Osteoblast (primary cell): ENCODE results near the gene TRMT112. TPM values are rescaled to one million over a fixed set of nuclear protein-coding genes. Genes with fewer than 3 reads are reported as not detected.
A peak's percentile ranks its signal among the peaks of the same experiment; 100 is the strongest.

ENCODE experiments used
- DNase-seq: peaks from one replicate; pipeline ENCODE4 v3.0.0; 2011; ENCODE audit warnings: low spot score, mixed read lengths; ENCODE audit not compliant: insufficient read length; ENCODE audit errors: missing footprints
- H2AFZ ChIP-seq: 2 replicates; pipeline ENCODE4 v1.6.0; 2011; ENCODE audit warnings: mild to moderate bottlenecking, low read length
- H3K27ac ChIP-seq: 2 replicates; pipeline ENCODE4 v1.5.1; 2011; ENCODE audit warnings: mild to moderate bottlenecking, low read depth, low read length, moderate library complexity
- H3K27me3 ChIP-seq: 2 replicates; pipeline ENCODE4 v1.6.0; 2012; ENCODE audit warnings: mild to moderate bottlenecking, control low read depth, inconsistent platforms, low read length, moderate library complexity; ENCODE audit not compliant: insufficient read depth
- H3K36me3 ChIP-seq: 2 replicates; pipeline ENCODE4 v1.5.1; 2011; ENCODE audit warnings: mild to moderate bottlenecking, low read length, control low read depth, moderate library complexity; ENCODE audit not compliant: insufficient read depth
- H3K4me1 ChIP-seq: 2 replicates; pipeline ENCODE4 v1.5.1; 2011; ENCODE audit warnings: mild to moderate bottlenecking, low read length, control low read depth, moderate library complexity; ENCODE audit not compliant: insufficient read depth
- H3K4me2 ChIP-seq: 2 replicates; pipeline ENCODE4 v1.6.0; 2011; ENCODE audit warnings: mild to moderate bottlenecking, low read length; ENCODE audit not compliant: insufficient read depth
- H3K4me3 ChIP-seq: fragments of 200-600 bp; sonication (generic); 3 replicates; pipeline ENCODE4 v1.5.1; 2012; ENCODE audit warnings: mild to moderate bottlenecking, low read length, inconsistent platforms; ENCODE audit not compliant: insufficient read depth
- H3K79me2 ChIP-seq: 2 replicates; pipeline ENCODE4 v1.6.0; 2012; ENCODE audit warnings: mild to moderate bottlenecking, low read length, control low read depth, inconsistent platforms; ENCODE audit not compliant: insufficient read depth
- H3K9me3 ChIP-seq: 2 replicates; pipeline ENCODE4 v1.5.1; 2011; ENCODE audit warnings: low read depth, low read length, control low read depth
- H4K20me1 ChIP-seq: 2 replicates; pipeline ENCODE4 v1.6.0; 2012; ENCODE audit warnings: mild to moderate bottlenecking, low read length, control low read depth; ENCODE audit not compliant: insufficient read depth
- CTCF ChIP-seq: IDR thresholded peaks from 2 replicates; pipeline ENCODE4 v1.5.1; 2011; ENCODE audit warnings: mild to moderate bottlenecking, low read depth, low read length, moderate library complexity; ENCODE audit errors: extremely low read depth
- total RNA-seq: library from RNA; depleted of rRNA; stranded (reverse); fragments of >200 nt; gene quantifications from 2 replicates; pipeline ENCODE4 v1.2.3, GENCODE V29; 2012

Gene TRMT112
- total RNA-seq, 1 donor: 123 TPM

GRCh38 chr11:64337538-64338249 is 20.3 kb upstream of the TRMT112 start:
- Histone ChIP-seq H3K4me3 (no peak overlapping the region), H4K20me1 (no peaks in the 10 kb centered on the region), H3K27ac (no peak overlapping the region), H3K4me2 (no peak overlapping the region), H3K36me3 (no peaks in the 10 kb centered on the region), H3K27me3 (no peaks in the 10 kb centered on the region), H3K79me2 (no peaks in the 10 kb centered on the region), H2AFZ (no peak overlapping the region), H3K4me1 (peaks cover 13% of the 10 kb centered on the region), H3K9me3 (no peaks in the 10 kb centered on the region)
- no peak for DNase-seq
- no peak for TF ChIP-seq CTCF

- Histone ChIP-seq H3K4me2 (no peak overlapping the region), H3K36me3 (no peaks in the 10 kb centered on the region), H3K9me3 (no peaks in the 10 kb centered on the region), H4K20me1 (no peaks in the 10 kb centered on the region), H3K27ac (no peak overlapping the region), H3K27me3 (no peaks in the 10 kb centered on the region), H3K4me1 (peaks cover 22% of the 10 kb centered on the region), H3K79me2 (no peaks in the 10 kb centered on the region), H3K4me3 (no peak overlapping the region), H2AFZ (no peak overlapping the region)
- TF ChIP-seq CTCF: no peak
- peak; percentile 95 for DNase-seq
Measured at GRCh38 chr11:64334764-64335735, 17.7 kb upstream of the TRMT112 start.

- Histone ChIP-seq H2AFZ (no peak overlapping the region), H3K36me3 (no peaks in the 10 kb centered on the region), H3K27me3 (no peaks in the 10 kb centered on the region), H3K9me3 (no peaks in the 10 kb centered on the region), H3K4me2 (no peak overlapping the region), H3K4me3 (no peak overlapping the region), H4K20me1 (no peaks in the 10 kb centered on the region), H3K4me1 (peaks cover 34% of the 10 kb centered on the region), H3K79me2 (no peaks in the 10 kb centered on the region), H3K27ac (no peak overlapping the region)
- no peak for TF ChIP-seq CTCF
- peak; percentile 17 for DNase-seq
Measured at GRCh38 chr11:64333556-64333955, 16.2 kb upstream of the TRMT112 start.
